CD4-positive, alpha-beta T cell treated with Interleukin-17A for 1 hour (primary cell): ENCODE data around the gene ERV3-1.
"Not testable (repeated sequence)": the region's sequence is repeated elsewhere in the genome, so short reads cannot be mapped to it uniquely, and the experiment has no call there.

ENCODE experiments used
- DNase-seq: peaks from one replicate; pipeline ENCODE4 v3.0.0-alpha.2; 2020

The ERV3-1 gene

GRCh38 chr7:65006094-65006992, at the start of gene ERV3-1:
ERV3-1 (minus strand) TSS chr7:65006687; CDS start chr7:64993026, 13,661 bp downstream.
- peak; percentile 96 for DNase-seq

- not testable (repeated sequence) for DNase-seq
Measured at GRCh38 chr7:65055786-65056185, 49.3 kb upstream of the ERV3-1 start.

- DNase-seq, result not testable (repeated sequence)
Measured at GRCh38 chr7:65054466-65054994, 48.0 kb upstream of the ERV3-1 start.

GRCh38 chr7:65051654-65052053, 45.2 kb upstream of the ERV3-1 start:
- DNase-seq, result not testable (repeated sequence)

GRCh38 chr7:65051139-65051538, 44.7 kb upstream of the ERV3-1 start:
- not testable (repeated sequence) for DNase-seq

GRCh38 chr7:65046329-65046728, 39.8 kb upstream of the ERV3-1 start:
- not testable (repeated sequence) for DNase-seq

GRCh38 chr7:65045589-65045988, 39.1 kb upstream of the ERV3-1 start:
- DNase-seq, result not testable (repeated sequence)

GRCh38 chr7:65038767-65039166, 32.3 kb upstream of the ERV3-1 start:
- DNase-seq, result peak; percentile 11

- peak; percentile 95 for DNase-seq
Measured at GRCh38 chr7:65037740-65038688, 31.5 kb upstream of the ERV3-1 start.

GRCh38 chr7:65036526-65036925, 30.0 kb upstream of the ERV3-1 start:
- DNase-seq, result peak; percentile 18

- not testable (repeated sequence) for DNase-seq
Measured at GRCh38 chr7:65035469-65035868, 29.0 kb upstream of the ERV3-1 start.

GRCh38 chr7:65034120-65034782, 27.8 kb upstream of the ERV3-1 start:
- not testable (repeated sequence) for DNase-seq

- not testable (repeated sequence) for DNase-seq
Measured at GRCh38 chr7:65033391-65033790, 26.9 kb upstream of the ERV3-1 start.

- not testable (repeated sequence) for DNase-seq
Measured at GRCh38 chr7:65025023-65025422, 18.5 kb upstream of the ERV3-1 start.

- DNase-seq, result not testable (repeated sequence)
Measured at GRCh38 chr7:65020978-65021377, 14.5 kb upstream of the ERV3-1 start.

GRCh38 chr7:65009881-65010280, 3.4 kb upstream of the ERV3-1 start:
- DNase-seq, result not testable (repeated sequence)

GRCh38 chr7:65009394-65009793, 2.9 kb upstream of the ERV3-1 start:
- not testable (repeated sequence) for DNase-seq

- peak; percentile 34 for DNase-seq
Measured at GRCh38 chr7:65007036-65007435, 549 bp upstream of the ERV3-1 start.

GRCh38 chr7:65004575-65004974, 1.9 kb downstream of the ERV3-1 start:
- no peak for DNase-seq

GRCh38 chr7:65002972-65003585, 3.4 kb downstream of the ERV3-1 start:
- no peak for DNase-seq

- no peak for DNase-seq
Measured at GRCh38 chr7:65001291-65001814, 5.1 kb downstream of the ERV3-1 start.
